ENCODE measurements around the gene ADAMTSL1. TPM values are rescaled to one million over a fixed set of nuclear protein-coding genes. Genes with fewer than 3 reads are reported as not detected.

The ADAMTSL1 gene
- total and polyA plus RNA-seq, 4 donors: 0.31 to 3.4 (median 1.9) TPM

DNA sequence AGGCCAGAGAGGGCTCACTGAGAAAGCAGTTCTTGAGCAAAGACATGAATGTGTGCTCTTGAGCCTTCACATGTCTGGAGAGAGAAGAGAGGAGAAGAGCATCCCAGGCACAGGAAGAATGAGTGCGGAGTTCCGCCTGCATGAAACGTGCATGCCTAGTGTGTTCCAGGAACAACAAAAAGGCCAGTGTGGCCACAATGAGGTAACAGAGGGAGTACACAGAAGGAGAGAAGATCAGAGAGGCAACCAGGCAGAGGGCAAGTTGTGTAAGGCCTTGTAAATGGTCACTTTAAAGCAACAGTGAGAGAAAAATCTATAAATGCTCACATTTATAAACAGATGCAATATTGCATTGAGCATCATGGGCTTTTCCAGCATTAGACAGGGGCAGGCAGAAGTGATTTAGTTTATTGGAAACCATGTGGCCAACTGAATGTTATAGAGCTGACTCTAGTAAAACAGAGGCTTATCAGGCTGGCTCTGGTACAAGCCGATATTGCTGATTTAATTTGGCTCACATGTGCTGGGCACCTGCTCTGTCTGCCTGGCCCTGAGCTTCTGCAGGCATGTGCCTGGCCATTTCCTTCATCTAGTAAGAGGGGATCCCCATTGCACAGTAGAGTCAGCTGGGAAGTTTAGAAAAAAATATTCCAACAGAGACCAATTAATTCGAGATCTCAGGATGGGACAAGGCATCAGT lies 373.8 kb downstream of the ADAMTSL1 start:
- Histone ChIP-seq H3K9ac (ENCODE audit: low read depth in 1 of 2, low read length in 2 of 2) (no peak overlapping the region), H3K27ac (ENCODE audit: low read depth in 1 of 2, low read length in 2 of 2) (no peak overlapping the region), H3K9me3 (ENCODE audit: control insufficient read depth in 4 of 4, low read length in 3 of 4) (no peaks in the 10 kb centered on the region), H3K27me3 (ENCODE audit: control insufficient read depth in 4 of 4, insufficient read depth in 4 of 4, low read length in 3 of 4) (no peaks in the 10 kb centered on the region), H3K36me3 (ENCODE audit: control insufficient read depth in 4 of 4, insufficient read depth in 3 of 4, low read depth in 1 of 4, low read length in 3 of 4) (no peaks in the 10 kb centered on the region), H3K4me1 (ENCODE audit: control insufficient read depth in 4 of 4, insufficient read depth in 4 of 4, low read length in 3 of 4) (peaks cover 0 to 5% (median 0%) of the 10 kb centered on the region in 4 donors), H3K4me3 (ENCODE audit: low read depth in 1 of 3, low read length in 3 of 3) (no peak overlapping the region)
- 45% methylated on average over 5 of the region's 5 CpGs for WGBS
- DNase-seq (ENCODE audit: low spot score): no peak
- TF ChIP-seq RXRA (IDR thresholded peaks at IDR 0.05) (peak in 1 of 2 donors; percentile 59), YY1 (IDR thresholded peaks at IDR 0.05) (peak; percentile 45), TAF1 (conservative IDR thresholded peaks at IDR 0.05) (no peak), FOXA2 (IDR thresholded peaks at IDR 0.05) (peak; percentile 6), HNF4A (conservative IDR thresholded peaks at IDR 0.05) (peak; percentile 41 to 63)
- TF ChIP-seq, protein P1, sequence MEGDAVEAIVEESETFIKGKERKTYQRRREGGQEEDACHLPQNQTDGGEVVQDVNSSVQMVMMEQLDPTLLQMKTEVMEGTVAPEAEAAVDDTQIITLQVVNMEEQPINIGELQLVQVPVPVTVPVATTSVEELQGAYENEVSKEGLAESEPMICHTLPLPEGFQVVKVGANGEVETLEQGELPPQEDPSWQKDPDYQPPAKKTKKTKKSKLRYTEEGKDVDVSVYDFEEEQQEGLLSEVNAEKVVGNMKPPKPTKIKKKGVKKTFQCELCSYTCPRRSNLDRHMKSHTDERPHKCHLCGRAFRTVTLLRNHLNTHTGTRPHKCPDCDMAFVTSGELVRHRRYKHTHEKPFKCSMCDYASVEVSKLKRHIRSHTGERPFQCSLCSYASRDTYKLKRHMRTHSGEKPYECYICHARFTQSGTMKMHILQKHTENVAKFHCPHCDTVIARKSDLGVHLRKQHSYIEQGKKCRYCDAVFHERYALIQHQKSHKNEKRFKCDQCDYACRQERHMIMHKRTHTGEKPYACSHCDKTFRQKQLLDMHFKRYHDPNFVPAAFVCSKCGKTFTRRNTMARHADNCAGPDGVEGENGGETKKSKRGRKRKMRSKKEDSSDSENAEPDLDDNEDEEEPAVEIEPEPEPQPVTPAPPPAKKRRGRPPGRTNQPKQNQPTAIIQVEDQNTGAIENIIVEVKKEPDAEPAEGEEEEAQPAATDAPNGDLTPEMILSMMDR (IDR thresholded peaks at IDR 0.05; ENCODE audit: low read depth, low read length, missing input control): no peak

DNA sequence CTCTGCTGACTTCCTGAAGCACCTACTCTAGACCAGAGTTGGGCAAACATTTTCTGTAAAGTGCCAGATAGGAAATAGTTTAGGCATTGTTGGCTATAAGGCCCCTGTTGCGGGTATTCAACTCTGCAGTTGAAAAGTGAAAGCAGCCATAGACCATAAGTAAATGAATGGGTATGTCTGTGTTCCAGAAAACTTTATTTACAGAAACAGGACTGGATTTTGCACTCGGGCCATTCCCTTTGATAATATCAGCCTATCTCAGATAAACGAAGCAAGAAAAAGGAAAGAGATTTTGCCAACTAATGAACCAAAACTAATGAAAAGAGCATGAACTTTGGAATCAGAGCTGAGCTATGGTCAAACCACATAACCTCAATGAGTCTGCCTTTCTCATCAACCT lies 374.7 kb downstream of the ADAMTSL1 start:
- H3K27ac ChIP-seq (ENCODE audit: low read depth in 1 of 2, low read length in 2 of 2): no peak overlapping the region
- no peak for DNase-seq (ENCODE audit: low spot score)
- H3K9me3 ChIP-seq (ENCODE audit: control insufficient read depth in 4 of 4, low read length in 3 of 4): no peaks in the 10 kb centered on the region
- H3K27me3 ChIP-seq (ENCODE audit: control insufficient read depth in 4 of 4, insufficient read depth in 4 of 4, low read length in 3 of 4): no peaks in the 10 kb centered on the region
- no peak overlapping the region for H3K4me3 ChIP-seq (ENCODE audit: low read depth in 1 of 3, low read length in 3 of 3)
- peak; percentile 35 to 41 for TF ChIP-seq HNF4A (conservative IDR thresholded peaks at IDR 0.05)
- TF ChIP-seq RAD21 (IDR thresholded peaks at IDR 0.05): no peak
- H3K36me3 ChIP-seq (ENCODE audit: control insufficient read depth in 4 of 4, insufficient read depth in 3 of 4, low read depth in 1 of 4, low read length in 3 of 4): no peaks in the 10 kb centered on the region
- WGBS: 37% methylated on average over 3 of the region's 3 CpGs
- no peak overlapping the region for H3K9ac ChIP-seq (ENCODE audit: low read depth in 1 of 2, low read length in 2 of 2)
- peaks cover 0 to 5% (median 0%) of the 10 kb centered on the region in 4 donors for H3K4me1 ChIP-seq (ENCODE audit: control insufficient read depth in 4 of 4, insufficient read depth in 4 of 4, low read length in 3 of 4)

DNA sequence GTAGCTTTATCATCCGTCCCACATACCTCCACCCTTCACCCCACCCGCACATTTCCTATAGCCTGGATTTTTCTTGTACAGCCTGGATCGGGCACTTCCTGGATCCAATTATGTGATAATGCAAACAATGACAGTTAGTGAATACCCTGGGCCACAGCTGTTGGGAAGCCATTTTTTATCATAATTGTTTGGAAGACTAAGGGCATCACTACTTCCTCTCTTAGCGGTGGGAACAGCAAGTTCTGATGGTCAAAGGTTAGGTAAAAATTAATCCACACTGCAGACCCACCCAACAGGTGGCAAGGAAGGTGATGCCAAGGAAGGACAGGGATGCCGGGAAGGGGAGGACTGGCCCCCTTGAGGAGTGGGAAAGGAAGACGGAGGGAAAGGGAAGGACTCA lies 375.3 kb downstream of the ADAMTSL1 start:
- H3K9me3 ChIP-seq (ENCODE audit: control insufficient read depth in 4 of 4, low read length in 3 of 4): no peaks in the 10 kb centered on the region
- H3K9ac ChIP-seq (ENCODE audit: low read depth in 1 of 2, low read length in 2 of 2): no peak overlapping the region
- no peak overlapping the region for H3K4me3 ChIP-seq (ENCODE audit: low read depth in 1 of 3, low read length in 3 of 3)
- H3K27ac ChIP-seq (ENCODE audit: low read depth in 1 of 2, low read length in 2 of 2): no peak overlapping the region
- no peaks in the 10 kb centered on the region for H3K36me3 ChIP-seq (ENCODE audit: control insufficient read depth in 4 of 4, insufficient read depth in 3 of 4, low read depth in 1 of 4, low read length in 3 of 4)
- H3K27me3 ChIP-seq (ENCODE audit: control insufficient read depth in 4 of 4, insufficient read depth in 4 of 4, low read length in 3 of 4): no peaks in the 10 kb centered on the region
- 80% methylated on average over 6 of the region's 6 CpGs for WGBS
- H3K4me1 ChIP-seq (ENCODE audit: control insufficient read depth in 4 of 4, insufficient read depth in 4 of 4, low read length in 3 of 4): peaks cover 0 to 5% (median 0%) of the 10 kb centered on the region in 4 donors
- no peak for DNase-seq (ENCODE audit: low spot score)
- TF ChIP-seq FOXA1 (IDR thresholded peaks at IDR 0.05) (no peak), TAF1 (conservative IDR thresholded peaks at IDR 0.05) (no peak), GABPA (IDR thresholded peaks at IDR 0.05 in 1 of 2, conservative IDR thresholded peaks at IDR 0.05 in 1 of 2) (no peak), HNF4A (conservative IDR thresholded peaks at IDR 0.05) (no peak), RXRA (IDR thresholded peaks at IDR 0.05) (no peak), SP1 (IDR thresholded peaks at IDR 0.05) (no peak), YY1 (IDR thresholded peaks at IDR 0.05) (no peak), ATF3 (IDR thresholded peaks at IDR 0.05) (no peak), HNF4G (IDR thresholded peaks at IDR 0.05) (no peak), JUND (IDR thresholded peaks at IDR 0.05) (no peak), FOXA2 (IDR thresholded peaks at IDR 0.05) (no peak), EGR1 (IDR thresholded peaks at IDR 0.05; ENCODE audit: low read depth in 2 of 2) (no peak), RAD21 (IDR thresholded peaks at IDR 0.05) (no peak)
- TF ChIP-seq, protein P1 (IDR thresholded peaks at IDR 0.05; ENCODE audit: low read depth, low read length, missing input control): no peak
- TF ChIP-seq, protein P2, sequence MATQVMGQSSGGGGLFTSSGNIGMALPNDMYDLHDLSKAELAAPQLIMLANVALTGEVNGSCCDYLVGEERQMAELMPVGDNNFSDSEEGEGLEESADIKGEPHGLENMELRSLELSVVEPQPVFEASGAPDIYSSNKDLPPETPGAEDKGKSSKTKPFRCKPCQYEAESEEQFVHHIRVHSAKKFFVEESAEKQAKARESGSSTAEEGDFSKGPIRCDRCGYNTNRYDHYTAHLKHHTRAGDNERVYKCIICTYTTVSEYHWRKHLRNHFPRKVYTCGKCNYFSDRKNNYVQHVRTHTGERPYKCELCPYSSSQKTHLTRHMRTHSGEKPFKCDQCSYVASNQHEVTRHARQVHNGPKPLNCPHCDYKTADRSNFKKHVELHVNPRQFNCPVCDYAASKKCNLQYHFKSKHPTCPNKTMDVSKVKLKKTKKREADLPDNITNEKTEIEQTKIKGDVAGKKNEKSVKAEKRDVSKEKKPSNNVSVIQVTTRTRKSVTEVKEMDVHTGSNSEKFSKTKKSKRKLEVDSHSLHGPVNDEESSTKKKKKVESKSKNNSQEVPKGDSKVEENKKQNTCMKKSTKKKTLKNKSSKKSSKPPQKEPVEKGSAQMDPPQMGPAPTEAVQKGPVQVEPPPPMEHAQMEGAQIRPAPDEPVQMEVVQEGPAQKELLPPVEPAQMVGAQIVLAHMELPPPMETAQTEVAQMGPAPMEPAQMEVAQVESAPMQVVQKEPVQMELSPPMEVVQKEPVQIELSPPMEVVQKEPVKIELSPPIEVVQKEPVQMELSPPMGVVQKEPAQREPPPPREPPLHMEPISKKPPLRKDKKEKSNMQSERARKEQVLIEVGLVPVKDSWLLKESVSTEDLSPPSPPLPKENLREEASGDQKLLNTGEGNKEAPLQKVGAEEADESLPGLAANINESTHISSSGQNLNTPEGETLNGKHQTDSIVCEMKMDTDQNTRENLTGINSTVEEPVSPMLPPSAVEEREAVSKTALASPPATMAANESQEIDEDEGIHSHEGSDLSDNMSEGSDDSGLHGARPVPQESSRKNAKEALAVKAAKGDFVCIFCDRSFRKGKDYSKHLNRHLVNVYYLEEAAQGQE (IDR thresholded peaks at IDR 0.05): no peak
- TF ChIP-seq, protein P3, sequence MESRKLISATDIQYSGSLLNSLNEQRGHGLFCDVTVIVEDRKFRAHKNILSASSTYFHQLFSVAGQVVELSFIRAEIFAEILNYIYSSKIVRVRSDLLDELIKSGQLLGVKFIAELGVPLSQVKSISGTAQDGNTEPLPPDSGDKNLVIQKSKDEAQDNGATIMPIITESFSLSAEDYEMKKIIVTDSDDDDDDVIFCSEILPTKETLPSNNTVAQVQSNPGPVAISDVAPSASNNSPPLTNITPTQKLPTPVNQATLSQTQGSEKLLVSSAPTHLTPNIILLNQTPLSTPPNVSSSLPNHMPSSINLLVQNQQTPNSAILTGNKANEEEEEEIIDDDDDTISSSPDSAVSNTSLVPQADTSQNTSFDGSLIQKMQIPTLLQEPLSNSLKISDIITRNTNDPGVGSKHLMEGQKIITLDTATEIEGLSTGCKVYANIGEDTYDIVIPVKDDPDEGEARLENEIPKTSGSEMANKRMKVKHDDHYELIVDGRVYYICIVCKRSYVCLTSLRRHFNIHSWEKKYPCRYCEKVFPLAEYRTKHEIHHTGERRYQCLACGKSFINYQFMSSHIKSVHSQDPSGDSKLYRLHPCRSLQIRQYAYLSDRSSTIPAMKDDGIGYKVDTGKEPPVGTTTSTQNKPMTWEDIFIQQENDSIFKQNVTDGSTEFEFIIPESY (IDR thresholded peaks at IDR 0.05): no peak
- TF ChIP-seq, protein P4, sequence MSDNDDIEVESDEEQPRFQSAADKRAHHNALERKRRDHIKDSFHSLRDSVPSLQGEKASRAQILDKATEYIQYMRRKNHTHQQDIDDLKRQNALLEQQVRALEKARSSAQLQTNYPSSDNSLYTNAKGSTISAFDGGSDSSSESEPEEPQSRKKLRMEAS (IDR thresholded peaks at IDR 0.05): no peak
